Transverse colon (tissue), 4 donors: Measurements from ENCODE around the gene TCF23. TPM values are rescaled to one million over a fixed set of nuclear protein-coding genes. Genes with fewer than 3 reads are reported as not detected.
"Not testable (repeated sequence)": the region's sequence is repeated elsewhere in the genome, so short reads cannot be mapped to it uniquely, and the experiment has no call there.

Experiments
- DNase-seq: peaks from one replicate; pipeline ENCODE4 v3.0.0-alpha.2; 2019
- H3K27ac ChIP-seq, 4 donors: fragments of 200-600 bp; sonication (generic); 2 replicates each; pipeline ENCODE4 v1.5.1; 2016 to 2018; ENCODE audit warnings: inconsistent platforms in 4 of 4
- H3K27me3 ChIP-seq: fragments of 200-600 bp; sonication (generic); 2 replicates; pipeline ENCODE4 v1.5.1; 2017; ENCODE audit warnings: inconsistent platforms
- H3K36me3 ChIP-seq, 4 donors: fragments of 200-600 bp; sonication (generic); 2 replicates each; pipeline ENCODE4 v1.5.1; 2017 to 2019; ENCODE audit warnings: inconsistent platforms in 4 of 4
- H3K4me1 ChIP-seq, 4 donors: fragments of 200-600 bp; sonication (generic); 2 replicates each; pipeline ENCODE4 v1.5.1; 2017 to 2020; ENCODE audit warnings: inconsistent platforms in 4 of 4
- H3K4me3 ChIP-seq, 4 donors: fragments of 200-600 bp; sonication (generic); 1 replicate in 1 of 4; 2 replicates in 3 of 4; pipeline versions ENCODE4 v1.5.1 to v1.6.1; 2017 to 2019; ENCODE audit warnings: inconsistent platforms in 4 of 4
- H3K9me3 ChIP-seq, 2 donors: fragments of 200-600 bp; sonication (generic); 2 replicates each; pipeline ENCODE4 v1.5.1; 2017 to 2019; ENCODE audit warnings: inconsistent platforms in 2 of 2
- EP300 ChIP-seq: sonication (generic); formaldehyde crosslinking; IDR thresholded peaks from one replicate; pipeline ENCODE4 v1.6.1; 2017; ENCODE audit warnings: antibody characterized with exemption, low read depth
- POLR2A ChIP-seq: fragments of 450-650 bp; IDR thresholded peaks from one replicate; pipeline ENCODE4 v1.6.1; 2016; ENCODE audit warnings: antibody characterized with exemption, mild to moderate bottlenecking, moderate library complexity
- POLR2AphosphoS5 ChIP-seq, 3 donors: sonication (generic); formaldehyde crosslinking; IDR thresholded peaks; one replicate each; pipeline ENCODE4 v1.6.1; 2016; ENCODE audit warnings: antibody characterized with exemption in 3 of 3
- WGBS, 2 donors: methylation state at CpG; one replicate each; pipeline ENCODE4 v1.1.5; 2018; ENCODE audit warnings: low coverage in 1 of 2; 5-methylcytosine and 5-hydroxymethylcytosine counted together
- in situ Hi-C, 4 donors: fragments of 200-750 bp; cut with MboI; loops; one replicate each; pipeline versions ENCODE4 v1.15.0 to v1.15.1; 2017; ENCODE audit warnings: low sequenced_read_pairs in 3 of 4, low pct_ligation_motif_present in 1 of 4, low pct_unique_long_range_greater_than_20kb in 1 of 4
- intact Hi-C: fragments of 100-400 bp; cut with DNase I; formaldehyde crosslinking; loops from one replicate; pipeline ENCODE4 v1.15.1; 2023; ENCODE audit warnings: low total_unique reads
- total RNA-seq, 4 donors: library from RNA; depleted of rRNA; stranded (reverse); fragments of >200 nt; gene quantifications; one replicate each; pipeline ENCODE4 v1.1.0, GENCODE V29; 2016
- TF ChIP-seq, protein P1 (sequence below), 5 experiments: fragments of 200-600 bp in 3 of 5; fragments of 450-650 bp in 2 of 5; sonication (generic) in 3 of 5; IDR thresholded peaks; 1 replicate in 2 of 5; 2 replicates in 3 of 5; pipeline ENCODE4 v1.5.1; 2016 to 2017; ENCODE audit warnings: antibody characterized with exemption in 5 of 5, inconsistent platforms in 3 of 5, mild to moderate bottlenecking in 2 of 5, moderate library complexity in 1 of 5

TCF23 gene
- total RNA-seq, 4 donors from 2014 or later = not detected

DNA sequence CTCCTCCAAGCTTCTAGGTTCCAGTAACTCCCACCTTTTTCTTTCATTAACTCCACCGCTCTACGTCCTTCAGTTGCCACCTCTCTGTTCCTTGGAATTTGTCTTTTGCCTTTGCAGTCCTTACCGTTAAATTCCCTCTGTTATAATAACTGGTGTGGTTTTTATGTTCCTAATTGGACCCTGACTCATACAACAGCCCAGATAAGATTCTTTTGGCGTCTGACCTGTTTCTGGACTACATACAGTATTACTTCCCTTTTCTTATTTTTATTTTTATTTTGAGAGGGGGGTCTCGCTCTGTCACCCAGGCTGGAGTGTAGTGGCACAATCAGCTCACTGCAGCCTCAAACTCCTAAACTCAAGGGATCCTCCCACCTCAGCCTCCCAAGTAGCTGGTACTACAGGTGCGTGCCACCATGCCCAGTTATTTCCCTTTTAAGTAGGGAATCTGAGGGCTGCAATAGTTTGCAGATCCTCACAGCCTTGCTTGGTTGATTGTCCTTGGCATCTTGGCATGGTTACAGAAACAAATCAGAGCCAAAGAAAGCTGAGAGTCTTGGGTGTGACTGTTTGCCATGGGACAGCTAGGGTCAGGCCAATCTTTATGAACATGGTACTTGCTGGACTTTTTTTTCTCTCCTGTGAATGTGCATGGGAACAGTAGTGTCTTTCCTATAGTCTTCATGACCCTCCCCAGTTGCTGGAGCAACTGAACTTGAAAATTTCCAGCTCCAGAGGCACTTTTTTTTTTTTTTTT lies 22.0 kb downstream of the TCF23 start:
- intact Hi-C loops = loop anchor here (5.0 kb wide), 1 partner anchor 137 kb away; the partner anchor contains the start of gene UCN
- no peaks in the 10 kb centered on the region for H3K9me3 ChIP-seq
- no peaks in the 10 kb centered on the region for H3K27me3 ChIP-seq
- 49 to 53% methylated on average over 5 to 6 of the region's 6 CpGs for WGBS, 2 donors
- no peak for TF ChIP-seq POLR2A
- TF ChIP-seq, protein P1, sequence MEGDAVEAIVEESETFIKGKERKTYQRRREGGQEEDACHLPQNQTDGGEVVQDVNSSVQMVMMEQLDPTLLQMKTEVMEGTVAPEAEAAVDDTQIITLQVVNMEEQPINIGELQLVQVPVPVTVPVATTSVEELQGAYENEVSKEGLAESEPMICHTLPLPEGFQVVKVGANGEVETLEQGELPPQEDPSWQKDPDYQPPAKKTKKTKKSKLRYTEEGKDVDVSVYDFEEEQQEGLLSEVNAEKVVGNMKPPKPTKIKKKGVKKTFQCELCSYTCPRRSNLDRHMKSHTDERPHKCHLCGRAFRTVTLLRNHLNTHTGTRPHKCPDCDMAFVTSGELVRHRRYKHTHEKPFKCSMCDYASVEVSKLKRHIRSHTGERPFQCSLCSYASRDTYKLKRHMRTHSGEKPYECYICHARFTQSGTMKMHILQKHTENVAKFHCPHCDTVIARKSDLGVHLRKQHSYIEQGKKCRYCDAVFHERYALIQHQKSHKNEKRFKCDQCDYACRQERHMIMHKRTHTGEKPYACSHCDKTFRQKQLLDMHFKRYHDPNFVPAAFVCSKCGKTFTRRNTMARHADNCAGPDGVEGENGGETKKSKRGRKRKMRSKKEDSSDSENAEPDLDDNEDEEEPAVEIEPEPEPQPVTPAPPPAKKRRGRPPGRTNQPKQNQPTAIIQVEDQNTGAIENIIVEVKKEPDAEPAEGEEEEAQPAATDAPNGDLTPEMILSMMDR (IDR thresholded peaks at IDR 0.05) = no peak
- H3K4me1 ChIP-seq = peaks cover 0 to 15% (median 8%) of the 10 kb centered on the region in 4 donors
- H3K4me3 ChIP-seq = no peak overlapping the region
- DNase-seq = no peak
- H3K36me3 ChIP-seq = no peaks in the 10 kb centered on the region
- in situ Hi-C loops = no loop called here
- no peak overlapping the region for H3K27ac ChIP-seq

GRCh38 chr2:27171351-27171848 lies 22.6 kb downstream of the TCF23 start:
- H3K4me1 ChIP-seq = peaks cover 0 to 15% (median 8%) of the 10 kb centered on the region in 4 donors
- H3K27me3 ChIP-seq = no peaks in the 10 kb centered on the region
- TF ChIP-seq POLR2A = no peak
- TF ChIP-seq POLR2AphosphoS5 (IDR thresholded peaks at IDR 0.05) = no peak
- TF ChIP-seq EP300 = no peak
- no peaks in the 10 kb centered on the region for H3K9me3 ChIP-seq
- in situ Hi-C loops = no loop called here
- intact Hi-C loops = loop anchor here (5.0 kb wide), 1 partner anchor 136 kb away; the partner anchor contains the start of gene UCN
- no peak for DNase-seq
- H3K36me3 ChIP-seq = no peaks in the 10 kb centered on the region
- no peak overlapping the region for H3K27ac ChIP-seq
- 51% methylated on average over 8 of the region's 8 CpGs; no CpG with 5 or more reads in 1 of the 2 donors for WGBS, 2 donors
- H3K4me3 ChIP-seq = no peak overlapping the region

DNA sequence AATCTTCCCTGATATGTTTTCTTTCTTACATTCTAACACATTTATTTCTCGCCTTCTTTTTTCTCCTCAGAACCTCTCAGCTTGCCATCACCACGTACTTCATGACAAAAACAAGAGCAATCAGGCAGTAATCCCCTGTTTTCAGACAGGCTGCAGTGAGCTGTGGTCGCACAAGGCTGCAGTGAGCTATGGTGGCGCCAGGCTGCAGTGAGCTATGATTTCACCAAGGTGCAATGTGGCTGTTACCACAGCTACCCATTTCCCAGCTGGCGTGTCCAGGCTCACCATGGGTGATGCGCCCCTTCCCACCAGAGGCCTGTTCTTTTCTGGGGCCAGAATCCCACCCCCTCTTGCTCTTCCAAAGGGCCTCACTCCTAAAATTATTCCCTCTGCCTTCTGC lies 25.8 kb downstream of the TCF23 start:
- no peaks in the 10 kb centered on the region for H3K36me3 ChIP-seq
- no peak overlapping the region for H3K27ac ChIP-seq
- no peak overlapping the region for H3K4me3 ChIP-seq
- no peaks in the 10 kb centered on the region for H3K9me3 ChIP-seq
- no peak for DNase-seq
- H3K27me3 ChIP-seq = peaks cover 17% of the 10 kb centered on the region
- in situ Hi-C loops (no loop called here), intact Hi-C loops (loop anchor here (5.0 kb wide), 1 partner anchor 133 kb away; the partner anchor contains the start of gene UCN)
- TF ChIP-seq, protein P1 (IDR thresholded peaks at IDR 0.05) = no peak
- TF ChIP-seq POLR2AphosphoS5 (IDR thresholded peaks at IDR 0.05) (no peak), EP300 (no peak)
- WGBS, 2 donors = 65 to 67% methylated on average over 1 to 6 of the region's 6 CpGs
- H3K4me1 ChIP-seq = peaks cover 0 to 15% (median 8%) of the 10 kb centered on the region in 4 donors

DNA sequence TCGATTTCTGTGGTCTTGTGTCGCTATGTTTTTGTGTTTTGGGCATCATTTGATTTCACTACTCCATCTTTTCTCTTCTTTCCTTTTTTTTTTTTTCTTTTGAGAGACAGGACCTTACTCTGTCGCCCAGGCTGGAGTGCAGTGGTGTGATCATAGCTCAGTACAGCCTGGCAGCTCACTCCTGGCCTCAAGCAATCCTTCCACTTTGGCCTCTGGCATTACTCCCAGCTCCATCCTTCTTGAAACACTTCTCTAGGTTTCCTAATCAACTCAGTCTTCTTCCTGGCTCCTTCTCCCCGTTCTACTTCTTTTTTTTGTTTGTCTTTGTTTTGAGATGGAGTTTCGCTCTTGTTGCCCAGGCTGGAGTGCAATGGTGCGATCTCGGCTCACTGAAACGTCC lies 26.5 kb downstream of the TCF23 start:
- H3K4me1 ChIP-seq = peaks cover 0 to 9% (median 2%) of the 10 kb centered on the region in 4 donors
- in situ Hi-C loops (no loop called here), intact Hi-C loops (no loop called here)
- TF ChIP-seq EP300 (no peak), POLR2AphosphoS5 (IDR thresholded peaks at IDR 0.05) (no peak), POLR2A (no peak)
- TF ChIP-seq, protein P1 (IDR thresholded peaks at IDR 0.05) = no peak
- DNase-seq = no peak
- peak overlapping the region in 1 of 4 donors; percentile 14 for H3K27ac ChIP-seq
- no peaks in the 10 kb centered on the region for H3K9me3 ChIP-seq
- peaks cover 21% of the 10 kb centered on the region for H3K27me3 ChIP-seq
- 67 to 69% methylated on average over 7 to 8 of the region's 8 CpGs for WGBS, 2 donors
- H3K36me3 ChIP-seq = no peaks in the 10 kb centered on the region
- H3K4me3 ChIP-seq = no peak overlapping the region

DNA sequence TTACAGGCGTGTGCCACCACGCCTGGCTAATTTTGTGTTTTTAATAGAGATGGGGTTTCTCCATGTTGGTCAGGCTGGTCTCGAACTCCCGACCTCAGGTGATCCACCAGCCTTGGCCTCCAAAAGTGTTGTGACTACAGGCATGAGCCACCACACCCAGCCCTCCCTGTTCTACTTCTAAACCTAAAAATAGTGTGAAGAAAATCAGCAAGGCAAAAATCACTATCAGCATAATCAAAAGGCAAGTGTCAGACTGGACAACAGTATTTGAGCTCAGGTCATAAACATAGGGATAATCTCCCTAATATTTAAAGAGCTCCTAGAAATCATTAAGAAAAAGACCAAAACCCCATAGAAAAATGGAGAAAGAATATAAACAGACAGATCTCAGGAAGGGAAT lies 27.0 kb downstream of the TCF23 start:
- H3K4me1 ChIP-seq, H3K36me3 ChIP-seq, H3K9me3 ChIP-seq, DNase-seq, intact Hi-C loops, in situ Hi-C loops, H3K4me3 ChIP-seq: not testable (repeated sequence)
- 85% methylated on average over 4 of the region's 4 CpGs; no CpG with 5 or more reads in 1 of the 2 donors for WGBS, 2 donors
- Histone ChIP-seq H3K27ac (peak overlapping the region in 1 of 4 donors; percentile 14), H3K27me3 (peaks cover 21% of the 10 kb centered on the region)
